GM20000 (cell line): Measurements from ENCODE around the gene CTNND2.

Source experiments
- DNase-seq: peaks from one replicate; pipeline ENCODE4 v3.0.0; 2012; ENCODE audit warnings: low spot score
- TF ChIP-seq, protein P1 (sequence below): IDR thresholded peaks from 2 replicates; pipeline ENCODE4 v1.5.1; 2012; ENCODE audit warnings: mild to moderate bottlenecking, control low read depth; ENCODE audit errors: extremely low read depth, missing control alignments

The CTNND2 gene

DNA sequence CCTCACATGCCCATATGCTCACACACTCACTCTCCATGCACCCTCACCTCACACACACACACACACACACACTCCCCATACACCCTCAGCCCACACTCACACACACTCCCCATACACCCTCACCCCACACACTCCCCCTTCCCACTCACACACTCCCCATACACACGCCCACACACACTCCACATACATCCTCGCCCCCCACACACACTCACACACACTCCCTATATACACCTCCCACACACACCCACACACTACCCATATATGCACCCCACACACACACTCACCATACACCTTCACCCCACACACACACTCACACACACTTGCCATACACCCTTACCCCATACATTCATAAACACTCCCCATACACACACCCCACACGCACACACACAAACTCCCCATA lies 592.5 kb downstream of the CTNND2 start:
- TF ChIP-seq, protein P1, sequence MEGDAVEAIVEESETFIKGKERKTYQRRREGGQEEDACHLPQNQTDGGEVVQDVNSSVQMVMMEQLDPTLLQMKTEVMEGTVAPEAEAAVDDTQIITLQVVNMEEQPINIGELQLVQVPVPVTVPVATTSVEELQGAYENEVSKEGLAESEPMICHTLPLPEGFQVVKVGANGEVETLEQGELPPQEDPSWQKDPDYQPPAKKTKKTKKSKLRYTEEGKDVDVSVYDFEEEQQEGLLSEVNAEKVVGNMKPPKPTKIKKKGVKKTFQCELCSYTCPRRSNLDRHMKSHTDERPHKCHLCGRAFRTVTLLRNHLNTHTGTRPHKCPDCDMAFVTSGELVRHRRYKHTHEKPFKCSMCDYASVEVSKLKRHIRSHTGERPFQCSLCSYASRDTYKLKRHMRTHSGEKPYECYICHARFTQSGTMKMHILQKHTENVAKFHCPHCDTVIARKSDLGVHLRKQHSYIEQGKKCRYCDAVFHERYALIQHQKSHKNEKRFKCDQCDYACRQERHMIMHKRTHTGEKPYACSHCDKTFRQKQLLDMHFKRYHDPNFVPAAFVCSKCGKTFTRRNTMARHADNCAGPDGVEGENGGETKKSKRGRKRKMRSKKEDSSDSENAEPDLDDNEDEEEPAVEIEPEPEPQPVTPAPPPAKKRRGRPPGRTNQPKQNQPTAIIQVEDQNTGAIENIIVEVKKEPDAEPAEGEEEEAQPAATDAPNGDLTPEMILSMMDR = no peak
- DNase-seq = no peak

- DNase-seq = no peak
- TF ChIP-seq, protein P1 = no peak
Measured at GRCh38 chr5:11311272-11311671, 593.0 kb downstream of the CTNND2 start.

DNA sequence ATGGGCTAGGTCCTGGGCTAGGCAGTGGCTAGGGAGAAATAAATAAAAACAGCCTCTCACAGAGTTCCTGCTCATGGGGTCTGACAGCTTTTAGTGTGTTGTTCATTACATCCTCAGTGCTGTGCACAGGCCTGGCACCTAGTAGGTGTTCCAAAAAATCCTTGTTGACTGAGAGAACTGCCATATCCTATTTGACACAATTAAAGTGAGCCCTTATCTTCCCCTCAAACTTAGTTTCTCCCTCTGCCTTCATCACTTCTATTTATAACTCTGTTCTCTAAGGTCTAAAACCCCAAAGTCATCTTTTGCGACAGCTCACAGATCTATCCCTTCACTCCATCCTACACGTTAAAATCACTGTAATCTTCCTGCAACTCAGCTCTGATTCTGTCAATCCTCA lies 594.1 kb downstream of the CTNND2 start:
- DNase-seq = no peak
- TF ChIP-seq, protein P1 = no peak

GRCh38 chr5:11306365-11306764 lies 597.9 kb downstream of the CTNND2 start:
- no peak for DNase-seq
- TF ChIP-seq, protein P1 = no peak

DNA sequence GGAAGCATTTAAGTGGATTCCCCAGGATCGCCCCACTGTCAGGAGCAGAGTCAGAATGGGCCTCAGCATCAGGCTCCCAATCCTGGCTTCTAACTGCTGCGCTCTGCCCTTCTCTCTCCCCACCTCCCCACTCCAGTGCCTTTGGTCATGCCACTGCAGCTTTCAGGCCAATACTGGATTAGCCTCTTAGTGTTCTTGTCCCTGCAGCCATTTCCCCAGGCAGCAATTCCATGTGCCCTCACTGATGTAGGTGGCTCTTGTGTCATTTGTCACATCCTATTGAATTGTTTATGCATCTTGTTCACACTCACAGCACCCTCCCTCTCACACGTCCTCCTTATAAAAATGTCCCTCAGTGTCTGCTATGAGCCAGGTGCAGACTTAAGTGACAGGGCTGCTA lies 599.0 kb downstream of the CTNND2 start:
- TF ChIP-seq, protein P1 = no peak

GRCh38 chr5:11304641-11305040 lies 599.6 kb downstream of the CTNND2 start:
- no peak for DNase-seq
- TF ChIP-seq, protein P1 = no peak

More for the DNA sequence above, 599.0 kb downstream of the CTNND2 start:
- DNase-seq = no peak

- no peak for DNase-seq
- TF ChIP-seq, protein P1 = no peak
Measured at GRCh38 chr5:11302663-11303062, 601.6 kb downstream of the CTNND2 start.

DNA sequence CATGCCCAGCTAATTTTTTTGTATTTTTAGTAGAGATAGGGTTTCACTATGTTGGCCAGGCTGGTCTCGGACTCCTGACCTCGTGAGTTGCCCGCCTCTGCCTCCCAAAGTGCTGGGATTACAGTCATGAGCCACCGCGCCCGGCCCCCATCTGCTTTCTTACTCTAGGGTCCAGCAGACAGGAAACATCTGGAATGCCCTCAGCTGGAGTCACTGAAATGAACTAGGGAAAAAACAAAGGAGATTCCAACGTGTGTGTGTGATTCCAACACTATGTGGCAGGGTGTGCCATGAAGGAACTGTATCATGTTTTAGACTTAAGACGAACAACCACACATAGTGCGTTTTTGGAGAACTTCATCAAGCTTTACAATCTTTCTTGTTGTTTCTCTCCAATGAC lies 603.1 kb downstream of the CTNND2 start:
- no peak for DNase-seq
- TF ChIP-seq, protein P1 = no peak
